Measurements from ENCODE around the gene NSD1. TPM values are rescaled to one million over a fixed set of nuclear protein-coding genes. Genes with fewer than 3 reads are reported as not detected.

The NSD1 gene
- total and polyA plus RNA-seq, 2 experiments from 2014 or later, result 26.6 to 28.8 TPM

DNA sequence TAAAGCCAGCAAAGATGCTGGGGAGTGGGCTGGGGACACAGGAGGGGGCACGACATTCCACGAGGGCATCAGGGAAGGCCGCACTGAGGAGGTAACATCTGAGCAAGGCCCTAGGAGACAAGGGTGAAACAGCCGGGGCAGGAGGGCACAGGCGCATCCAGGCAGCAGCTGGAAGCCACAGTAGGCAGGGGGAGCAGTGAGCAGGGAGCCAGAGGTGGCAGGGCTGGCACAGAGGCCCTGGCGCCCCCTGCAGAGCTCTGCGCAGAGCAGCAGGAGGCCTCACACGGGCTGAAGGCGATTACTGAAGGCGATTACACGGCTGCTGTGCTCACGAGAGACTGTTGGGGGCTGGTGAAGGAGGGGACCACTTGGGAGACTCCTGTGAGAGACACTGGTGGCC lies 202.5 kb downstream of the NSD1 start:
- Histone ChIP-seq H3K4me1 (ENCODE audit: insufficient read depth) (no peaks in the 10 kb centered on the region), H3K36me3 (replicated peaks; ENCODE audit: insufficient read depth, low read depth) (no peaks in the 10 kb centered on the region), H3K27ac (no peak overlapping the region), H3K4me3 (no peak overlapping the region), H3K9me2 (replicated peaks; ENCODE audit: insufficient read depth) (no peaks in the 10 kb centered on the region), H3K9me3 (ENCODE audit: low read depth) (no peaks in the 10 kb centered on the region), H3K4me2 (no peak overlapping the region), H4K20me1 (ENCODE audit: insufficient read depth, poor library complexity, severe bottlenecking) (peaks cover 7% of the 10 kb centered on the region), H2AFZ (no peak overlapping the region), H3K79me2 (peaks cover 19% of the 10 kb centered on the region), H3K27me3 (no peaks in the 10 kb centered on the region)
- TF ChIP-seq, protein P1, sequence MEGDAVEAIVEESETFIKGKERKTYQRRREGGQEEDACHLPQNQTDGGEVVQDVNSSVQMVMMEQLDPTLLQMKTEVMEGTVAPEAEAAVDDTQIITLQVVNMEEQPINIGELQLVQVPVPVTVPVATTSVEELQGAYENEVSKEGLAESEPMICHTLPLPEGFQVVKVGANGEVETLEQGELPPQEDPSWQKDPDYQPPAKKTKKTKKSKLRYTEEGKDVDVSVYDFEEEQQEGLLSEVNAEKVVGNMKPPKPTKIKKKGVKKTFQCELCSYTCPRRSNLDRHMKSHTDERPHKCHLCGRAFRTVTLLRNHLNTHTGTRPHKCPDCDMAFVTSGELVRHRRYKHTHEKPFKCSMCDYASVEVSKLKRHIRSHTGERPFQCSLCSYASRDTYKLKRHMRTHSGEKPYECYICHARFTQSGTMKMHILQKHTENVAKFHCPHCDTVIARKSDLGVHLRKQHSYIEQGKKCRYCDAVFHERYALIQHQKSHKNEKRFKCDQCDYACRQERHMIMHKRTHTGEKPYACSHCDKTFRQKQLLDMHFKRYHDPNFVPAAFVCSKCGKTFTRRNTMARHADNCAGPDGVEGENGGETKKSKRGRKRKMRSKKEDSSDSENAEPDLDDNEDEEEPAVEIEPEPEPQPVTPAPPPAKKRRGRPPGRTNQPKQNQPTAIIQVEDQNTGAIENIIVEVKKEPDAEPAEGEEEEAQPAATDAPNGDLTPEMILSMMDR (IDR thresholded peaks at IDR 0.05; ENCODE audit: poor library complexity), result peak; percentile 13
- TF ChIP-seq EZH2 (IDR thresholded peaks at IDR 0.05; ENCODE audit: borderline replicate concordance), result no peak
- 77% methylated on average over 12 of the region's 12 CpGs for WGBS (ENCODE audit: low lambda C conversion rate, missing lambda C conversion rate)
- no peak for DNase-seq (ENCODE audit: low spot score)

- 96% methylated on average over 35 of the region's 36 CpGs for WGBS (ENCODE audit: low lambda C conversion rate, missing lambda C conversion rate)
- TF ChIP-seq EZH2phosphoT487 (IDR thresholded peaks at IDR 0.05; ENCODE audit: low read depth, severe bottlenecking, unreplicated experiment) (no peak), EZH2 (IDR thresholded peaks at IDR 0.05; ENCODE audit: borderline replicate concordance) (no peak)
- TF ChIP-seq, protein P1 (IDR thresholded peaks at IDR 0.05; ENCODE audit: poor library complexity), result no peak
- peaks cover 7% of the 10 kb centered on the region for H4K20me1 ChIP-seq (ENCODE audit: insufficient read depth, poor library complexity, severe bottlenecking)
- no peak overlapping the region for H3K27ac ChIP-seq
- H3K4me3 ChIP-seq, result no peak overlapping the region
- H3K4me1 ChIP-seq (ENCODE audit: insufficient read depth), result no peaks in the 10 kb centered on the region
- DNase-seq (ENCODE audit: low spot score), result no peak
- H3K36me3 ChIP-seq (replicated peaks; ENCODE audit: insufficient read depth, low read depth), result no peaks in the 10 kb centered on the region
- peaks cover 26% of the 10 kb centered on the region for H3K79me2 ChIP-seq
- H2AFZ ChIP-seq, result no peak overlapping the region
- H3K27me3 ChIP-seq, result no peaks in the 10 kb centered on the region
- no peaks in the 10 kb centered on the region for H3K9me3 ChIP-seq (ENCODE audit: low read depth)
- H3K4me2 ChIP-seq, result no peak overlapping the region
- H3K9me2 ChIP-seq (replicated peaks; ENCODE audit: insufficient read depth), result no peaks in the 10 kb centered on the region
Observed at GRCh38 chr5:177336603-177337494, 203.3 kb downstream of the NSD1 start.

DNA sequence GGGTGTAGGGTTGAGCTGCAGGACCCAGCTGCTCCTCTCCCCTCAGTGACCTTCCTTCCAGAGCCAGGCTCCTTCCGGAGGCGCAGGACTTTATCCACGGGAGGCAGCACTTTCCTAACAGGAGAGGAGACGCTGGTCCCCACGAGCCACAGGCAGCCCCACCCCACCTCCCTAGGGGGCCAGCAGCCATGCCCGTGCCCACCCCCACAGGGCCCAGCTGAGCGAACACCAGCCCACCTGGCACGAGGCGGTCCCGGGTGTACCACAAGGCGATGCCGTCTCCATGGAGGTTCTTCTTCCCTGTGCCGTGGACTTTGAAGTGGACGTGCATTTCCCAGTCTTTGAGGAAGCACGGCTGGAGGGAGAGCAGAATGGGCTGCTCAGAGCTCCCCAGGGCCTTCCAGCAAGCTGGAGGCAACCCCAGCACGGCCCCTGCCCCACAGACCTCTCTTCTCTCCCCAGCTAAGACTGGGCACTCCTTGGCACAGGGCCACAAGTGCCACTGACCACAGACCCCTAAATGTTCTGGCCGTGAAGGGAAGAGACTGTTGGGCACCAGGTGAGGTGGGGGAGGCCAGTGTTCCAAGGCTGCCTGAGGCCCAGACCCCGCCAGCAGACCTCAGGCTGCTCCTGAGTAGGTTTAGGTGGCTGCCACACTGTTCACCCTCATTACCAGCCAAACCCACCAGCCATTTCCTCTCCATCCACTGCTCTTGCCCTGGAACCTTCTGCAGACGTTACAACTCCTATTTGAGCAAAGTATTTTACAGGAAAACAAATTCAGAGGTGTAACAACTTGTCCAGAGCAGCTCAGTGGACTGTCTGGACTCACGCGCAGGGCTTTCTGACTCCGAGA lies 204.9 kb downstream of the NSD1 start:
- Histone ChIP-seq H3K4me2 (no peak overlapping the region), H3K27me3 (no peaks in the 10 kb centered on the region), H3K36me3 (replicated peaks; ENCODE audit: insufficient read depth, low read depth) (no peaks in the 10 kb centered on the region), H4K20me1 (ENCODE audit: insufficient read depth, poor library complexity, severe bottlenecking) (peaks cover 13% of the 10 kb centered on the region), H3K4me3 (no peak overlapping the region), H2AFZ (no peak overlapping the region), H3K79me2 (peaks cover 43% of the 10 kb centered on the region), H3K9me2 (replicated peaks; ENCODE audit: insufficient read depth) (no peaks in the 10 kb centered on the region), H3K9me3 (ENCODE audit: low read depth) (no peaks in the 10 kb centered on the region), H3K27ac (no peak overlapping the region), H3K4me1 (ENCODE audit: insufficient read depth) (no peaks in the 10 kb centered on the region)
- TF ChIP-seq EZH2 (IDR thresholded peaks at IDR 0.05; ENCODE audit: borderline replicate concordance) (no peak), EZH2phosphoT487 (IDR thresholded peaks at IDR 0.05; ENCODE audit: low read depth, severe bottlenecking, unreplicated experiment) (no peak)
- TF ChIP-seq, protein P1 (IDR thresholded peaks at IDR 0.05; ENCODE audit: poor library complexity), result no peak
- DNase-seq (ENCODE audit: low spot score), result no peak
- WGBS (ENCODE audit: low lambda C conversion rate, missing lambda C conversion rate), result 96% methylated on average over 14 of the region's 22 CpGs
